ENCODE measurements around the gene RIMS1. TPM values are rescaled to one million over a fixed set of nuclear protein-coding genes. Genes with fewer than 3 reads are reported as not detected.
"Not testable (repeated sequence)": the region's sequence is repeated elsewhere in the genome, so short reads cannot be mapped to it uniquely, and the experiment has no call there.

Gene RIMS1
- total and polyA plus RNA-seq, 2 donors (not counting 3 experiments of a cell fraction or from before 2014, with no cell fraction given): 0.15 TPM; not detected in 1

GRCh38 chr6:72328775-72329174 is 442.4 kb downstream of the RIMS1 start:
- Histone ChIP-seq H3K9me3 (replicated peaks; ENCODE audit: control insufficient read depth, insufficient read depth, low read length) (no peaks in the 10 kb centered on the region), H3K4me2 (ENCODE audit: insufficient read depth, low read length) (no peak overlapping the region), H3K27ac (ENCODE audit: insufficient read depth, low read depth, low read length) (no peak overlapping the region), H3K27me3 (ENCODE audit: control insufficient read depth in 2 of 2, insufficient read depth in 2 of 2, low read length in 2 of 2) (no peaks in the 10 kb centered on the region), H3K79me2 (ENCODE audit: control insufficient read depth, insufficient read depth, low read length) (no peaks in the 10 kb centered on the region), H3K9ac (replicated peaks; ENCODE audit: extremely low read depth, insufficient read depth, low read length) (no peak overlapping the region), H3K4me1 (ENCODE audit: control insufficient read depth, extremely low read depth, insufficient read depth, low read length) (no peaks in the 10 kb centered on the region), H4K20me1 (replicated peaks; ENCODE audit: control insufficient read depth, extremely low read depth, insufficient read depth, low read length) (no peaks in the 10 kb centered on the region), H3K4me3 (replicated peaks in 1 of 3; ENCODE audit: insufficient read depth in 1 of 3, low read depth in 1 of 3, low read length in 3 of 3) (no peak overlapping the region), H2AFZ (ENCODE audit: low read depth, low read length) (no peak overlapping the region), H3K9me1 (replicated peaks; ENCODE audit: control insufficient read depth, extremely low read depth, insufficient read depth, low read length) (no peaks in the 10 kb centered on the region), H3K36me3 (ENCODE audit: control insufficient read depth in 2 of 2, extremely low read depth in 1 of 2, insufficient read depth in 2 of 2, low read length in 2 of 2) (no peaks in the 10 kb centered on the region)
- dilution Hi-C loops (cut with MboI; ENCODE audit: extremely low pct_ligation_motif_present, low sequenced_read_pairs) (no loop called here), intact Hi-C loops (cut with micrococcal nuclease) (no loop called here)
- POLR2A ChIA-PET: no interaction called here
- FAIRE-seq (no peak), DNase-seq (ENCODE audit: low read depth, low spot score) (no peak)
- no TSS peak for BruUV-seq (replicated peaks)
- TF ChIP-seq, protein P1, sequence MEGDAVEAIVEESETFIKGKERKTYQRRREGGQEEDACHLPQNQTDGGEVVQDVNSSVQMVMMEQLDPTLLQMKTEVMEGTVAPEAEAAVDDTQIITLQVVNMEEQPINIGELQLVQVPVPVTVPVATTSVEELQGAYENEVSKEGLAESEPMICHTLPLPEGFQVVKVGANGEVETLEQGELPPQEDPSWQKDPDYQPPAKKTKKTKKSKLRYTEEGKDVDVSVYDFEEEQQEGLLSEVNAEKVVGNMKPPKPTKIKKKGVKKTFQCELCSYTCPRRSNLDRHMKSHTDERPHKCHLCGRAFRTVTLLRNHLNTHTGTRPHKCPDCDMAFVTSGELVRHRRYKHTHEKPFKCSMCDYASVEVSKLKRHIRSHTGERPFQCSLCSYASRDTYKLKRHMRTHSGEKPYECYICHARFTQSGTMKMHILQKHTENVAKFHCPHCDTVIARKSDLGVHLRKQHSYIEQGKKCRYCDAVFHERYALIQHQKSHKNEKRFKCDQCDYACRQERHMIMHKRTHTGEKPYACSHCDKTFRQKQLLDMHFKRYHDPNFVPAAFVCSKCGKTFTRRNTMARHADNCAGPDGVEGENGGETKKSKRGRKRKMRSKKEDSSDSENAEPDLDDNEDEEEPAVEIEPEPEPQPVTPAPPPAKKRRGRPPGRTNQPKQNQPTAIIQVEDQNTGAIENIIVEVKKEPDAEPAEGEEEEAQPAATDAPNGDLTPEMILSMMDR (IDR thresholded peaks at IDR 0.05; ENCODE audit: extremely low read depth in 1 of 2, insufficient read depth in 1 of 2, low read depth in 1 of 2, low read length in 2 of 2): no peak
- no peak for TF ChIP-seq FOS (IDR thresholded peaks at IDR 0.05; ENCODE audit: borderline replicate concordance, insufficient read depth, low read length)
- no peak for TF ChIP-seq JUN (IDR thresholded peaks at IDR 0.05; ENCODE audit: borderline replicate concordance, insufficient read depth, insufficient read length, low read depth)
- TF ChIP-seq, protein P2, sequence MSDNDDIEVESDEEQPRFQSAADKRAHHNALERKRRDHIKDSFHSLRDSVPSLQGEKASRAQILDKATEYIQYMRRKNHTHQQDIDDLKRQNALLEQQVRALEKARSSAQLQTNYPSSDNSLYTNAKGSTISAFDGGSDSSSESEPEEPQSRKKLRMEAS (IDR thresholded peaks at IDR 0.05; ENCODE audit: insufficient read depth, insufficient read length): no peak
- no peak for TF ChIP-seq POLR2AphosphoS5 (IDR thresholded peaks at IDR 0.05; ENCODE audit: insufficient read depth, low read depth, low read length)
- CTCF ChIA-PET: no interaction called here

DNA sequence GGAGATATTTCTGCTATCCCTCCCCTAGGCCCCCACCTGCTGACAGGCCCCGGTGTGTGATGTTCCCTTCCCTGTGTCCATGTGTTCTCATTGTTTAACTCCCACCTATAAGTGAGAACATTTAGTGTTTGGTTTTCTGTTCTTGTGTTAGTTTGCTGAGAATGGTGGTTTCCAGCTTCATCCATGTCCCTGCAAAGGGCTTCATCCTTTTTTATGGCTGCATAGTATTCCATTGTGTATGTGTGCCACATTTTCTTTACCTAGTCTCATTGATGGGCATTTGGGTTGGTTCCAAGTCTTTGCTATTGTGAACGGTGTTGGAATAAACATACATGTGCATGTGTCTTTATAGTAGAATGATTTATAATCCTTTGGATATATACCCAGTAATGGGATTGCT is 448.9 kb downstream of the RIMS1 start:
- H3K9me3 ChIP-seq (replicated peaks; ENCODE audit: control insufficient read depth, insufficient read depth, low read length); POLR2A ChIA-PET; H4K20me1 ChIP-seq (replicated peaks; ENCODE audit: control insufficient read depth, extremely low read depth, insufficient read depth, low read length); H3K9ac ChIP-seq (replicated peaks; ENCODE audit: extremely low read depth, insufficient read depth, low read length); H3K27ac ChIP-seq (ENCODE audit: insufficient read depth, low read depth, low read length); H3K4me1 ChIP-seq (ENCODE audit: control insufficient read depth, extremely low read depth, insufficient read depth, low read length); dilution Hi-C loops (cut with MboI; ENCODE audit: extremely low pct_ligation_motif_present, low sequenced_read_pairs); H3K4me2 ChIP-seq (ENCODE audit: insufficient read depth, low read length); DNase-seq (ENCODE audit: low read depth, low spot score); H3K9me1 ChIP-seq (replicated peaks; ENCODE audit: control insufficient read depth, extremely low read depth, insufficient read depth, low read length); H2AFZ ChIP-seq (ENCODE audit: low read depth, low read length); H3K36me3 ChIP-seq (ENCODE audit: control insufficient read depth in 2 of 2, extremely low read depth in 1 of 2, insufficient read depth in 2 of 2, low read length in 2 of 2); CTCF ChIA-PET; intact Hi-C loops (cut with micrococcal nuclease); H3K79me2 ChIP-seq (ENCODE audit: control insufficient read depth, insufficient read depth, low read length); FAIRE-seq; H3K27me3 ChIP-seq (ENCODE audit: control insufficient read depth in 2 of 2, insufficient read depth in 2 of 2, low read length in 2 of 2); BruUV-seq (replicated peaks); H3K4me3 ChIP-seq (replicated peaks in 1 of 3; ENCODE audit: insufficient read depth in 1 of 3, low read depth in 1 of 3, low read length in 3 of 3): not testable (repeated sequence)
